ENCODE data around the gene ANK2.

ANK2 gene

DNA sequence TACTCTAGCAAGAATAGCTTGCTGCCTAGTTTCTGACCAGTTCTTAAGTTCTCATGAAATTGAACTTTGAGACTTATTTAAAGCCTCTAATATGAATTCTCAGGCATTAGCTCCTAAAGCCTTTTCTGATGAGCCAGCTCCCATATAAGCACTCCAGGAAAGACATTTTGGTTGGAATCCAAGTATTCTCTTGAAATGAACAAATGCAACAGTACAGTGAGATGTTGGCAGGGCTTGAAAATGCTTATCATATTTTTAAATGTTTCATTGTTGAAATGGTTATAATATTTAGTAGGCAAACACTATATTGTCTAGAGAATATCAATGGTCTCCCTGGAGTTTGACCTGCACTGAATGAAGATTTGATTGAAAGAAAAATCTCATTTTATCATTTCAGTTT, 240.3 kb downstream of the ANK2 start:
- Histone ChIP-seq H3K27ac (ENCODE audit: low read depth, low read length) (no peak overlapping the region), H3K9ac (ENCODE audit: low read depth in 1 of 2, low read length in 2 of 2) (no peak overlapping the region), H3K4me1 (ENCODE audit: control insufficient read depth in 1 of 2, insufficient read depth in 2 of 2, low read length in 2 of 2) (peaks cover 0 to 3% of the 10 kb centered on the region in 2 donors)

DNA sequence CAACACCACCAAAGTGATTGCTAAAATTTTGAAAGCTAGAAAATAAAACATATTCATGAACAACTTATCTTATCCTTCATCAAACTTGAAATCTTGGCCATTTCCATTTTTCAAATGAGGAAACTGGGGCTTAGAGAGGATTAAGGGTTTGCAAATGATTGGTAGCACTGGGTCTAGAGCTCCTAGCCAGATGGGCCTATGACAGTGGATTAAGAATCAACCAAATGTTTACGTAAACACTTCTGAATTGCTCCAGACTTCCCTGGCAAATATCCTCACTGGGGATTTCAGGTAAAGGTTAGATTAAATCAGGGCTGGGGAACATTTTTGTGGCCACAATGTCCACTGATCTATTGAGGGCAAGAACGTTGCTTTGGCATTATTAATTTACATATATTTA, 241.2 kb downstream of the ANK2 start:
- Histone ChIP-seq H3K27ac (ENCODE audit: low read depth, low read length) (no peak overlapping the region), H3K9me3 (ENCODE audit: control insufficient read depth in 1 of 2, low read length in 2 of 2) (no peaks in the 10 kb centered on the region), H3K9ac (ENCODE audit: low read depth in 1 of 2, low read length in 2 of 2) (no peak overlapping the region), H3K27me3 (ENCODE audit: control insufficient read depth in 1 of 2, insufficient read depth in 2 of 2, low read length in 2 of 2) (no peaks in the 10 kb centered on the region), H3K4me1 (ENCODE audit: control insufficient read depth in 1 of 2, insufficient read depth in 2 of 2, low read length in 2 of 2) (peaks cover 0 to 3% of the 10 kb centered on the region in 2 donors), H3K4me3 (ENCODE audit: low read depth in 1 of 2, low read length in 2 of 2) (no peak overlapping the region), H3K36me3 (ENCODE audit: control insufficient read depth in 1 of 2, insufficient read depth in 2 of 2, low read length in 2 of 2) (no peaks in the 10 kb centered on the region)

More for the DNA sequence above, 240.3 kb downstream of the ANK2 start:
- Histone ChIP-seq H3K4me3 (ENCODE audit: low read depth in 1 of 2, low read length in 2 of 2) (no peak overlapping the region), H3K27me3 (ENCODE audit: control insufficient read depth in 1 of 2, insufficient read depth in 2 of 2, low read length in 2 of 2) (no peaks in the 10 kb centered on the region), H3K36me3 (ENCODE audit: control insufficient read depth in 1 of 2, insufficient read depth in 2 of 2, low read length in 2 of 2) (no peaks in the 10 kb centered on the region), H3K9me3 (ENCODE audit: control insufficient read depth in 1 of 2, low read length in 2 of 2) (no peaks in the 10 kb centered on the region)

DNA sequence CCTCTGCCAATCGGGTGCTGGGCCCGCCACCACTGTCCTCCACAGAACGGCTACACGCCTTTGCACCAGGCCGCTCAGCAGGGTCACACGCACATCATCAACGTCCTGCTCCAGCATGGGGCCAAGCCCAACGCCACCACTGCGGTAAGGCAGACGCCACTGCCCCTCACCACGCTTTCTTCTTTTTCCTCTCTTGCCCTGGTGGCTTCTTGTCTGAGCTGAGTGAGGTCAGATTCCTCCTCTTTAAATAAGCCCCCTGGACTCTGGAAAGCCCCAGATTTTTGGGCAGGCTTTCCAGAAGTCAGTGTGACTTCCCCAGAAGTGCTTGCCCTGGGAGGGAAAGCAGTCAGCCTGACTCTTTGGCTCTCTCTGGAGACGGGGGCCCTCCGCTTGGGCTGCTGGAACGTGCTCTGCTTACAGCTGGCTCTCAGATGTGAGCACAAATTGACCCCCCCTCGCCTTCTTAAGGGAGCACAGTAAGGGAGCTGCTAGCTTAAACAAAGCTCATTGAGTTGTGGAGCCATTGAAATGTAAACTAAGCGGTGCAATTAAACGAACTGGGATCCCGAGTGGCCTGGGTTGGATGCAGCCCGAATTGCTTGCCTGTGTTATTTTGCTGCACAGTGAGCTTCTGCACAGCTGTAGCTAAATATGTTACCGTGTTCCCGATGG, 243.1 kb downstream of the ANK2 start:
- peak overlapping the region; percentile 0 to 17 for H3K4me3 ChIP-seq (ENCODE audit: low read depth in 1 of 2, low read length in 2 of 2)
- H3K27me3 ChIP-seq (ENCODE audit: control insufficient read depth in 1 of 2, insufficient read depth in 2 of 2, low read length in 2 of 2): no peaks in the 10 kb centered on the region
- peak overlapping the region; percentile 50 for H3K27ac ChIP-seq (ENCODE audit: low read depth, low read length)
- no peaks in the 10 kb centered on the region for H3K9me3 ChIP-seq (ENCODE audit: control insufficient read depth in 1 of 2, low read length in 2 of 2)
- H3K36me3 ChIP-seq (ENCODE audit: control insufficient read depth in 1 of 2, insufficient read depth in 2 of 2, low read length in 2 of 2): no peaks in the 10 kb centered on the region
- peaks cover 0 to 3% of the 10 kb centered on the region in 2 donors for H3K4me1 ChIP-seq (ENCODE audit: control insufficient read depth in 1 of 2, insufficient read depth in 2 of 2, low read length in 2 of 2)
- peak overlapping the region in 1 of 2 donors; percentile 20 for H3K9ac ChIP-seq (ENCODE audit: low read depth in 1 of 2, low read length in 2 of 2)

DNA sequence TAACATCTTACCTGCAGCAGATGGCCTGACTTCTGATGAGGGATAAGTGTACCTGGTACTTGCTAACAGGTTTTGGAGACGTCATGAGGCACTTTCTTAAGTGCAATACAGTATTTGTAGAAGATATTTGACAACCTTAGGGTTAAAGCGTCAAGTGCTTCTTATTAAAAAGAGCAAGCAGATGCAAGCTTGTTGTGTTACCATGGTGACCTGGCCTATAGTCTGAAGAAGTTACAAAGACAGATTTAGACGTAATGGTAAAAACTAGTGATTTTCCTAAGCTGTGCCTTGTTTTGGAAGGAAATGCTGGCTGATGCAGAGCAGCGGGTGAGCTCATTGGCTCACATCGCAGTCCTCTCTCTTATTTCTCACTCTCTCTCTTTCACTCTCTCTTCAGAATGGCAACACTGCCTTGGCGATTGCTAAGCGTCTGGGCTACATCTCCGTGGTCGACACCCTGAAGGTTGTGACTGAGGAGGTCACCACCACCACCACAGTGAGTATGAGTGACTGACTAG, 243.6 kb downstream of the ANK2 start:
- no peaks in the 10 kb centered on the region for H3K36me3 ChIP-seq (ENCODE audit: control insufficient read depth in 1 of 2, insufficient read depth in 2 of 2, low read length in 2 of 2)
- peak overlapping the region; percentile 0 to 17 for H3K4me3 ChIP-seq (ENCODE audit: low read depth in 1 of 2, low read length in 2 of 2)
- no peaks in the 10 kb centered on the region for H3K9me3 ChIP-seq (ENCODE audit: control insufficient read depth in 1 of 2, low read length in 2 of 2)
- peaks cover 0 to 3% of the 10 kb centered on the region in 2 donors for H3K4me1 ChIP-seq (ENCODE audit: control insufficient read depth in 1 of 2, insufficient read depth in 2 of 2, low read length in 2 of 2)
- H3K27ac ChIP-seq (ENCODE audit: low read depth, low read length): peak overlapping the region; percentile 52
- H3K9ac ChIP-seq (ENCODE audit: low read depth in 1 of 2, low read length in 2 of 2): peak overlapping the region in 1 of 2 donors; percentile 20
- no peaks in the 10 kb centered on the region for H3K27me3 ChIP-seq (ENCODE audit: control insufficient read depth in 1 of 2, insufficient read depth in 2 of 2, low read length in 2 of 2)

DNA sequence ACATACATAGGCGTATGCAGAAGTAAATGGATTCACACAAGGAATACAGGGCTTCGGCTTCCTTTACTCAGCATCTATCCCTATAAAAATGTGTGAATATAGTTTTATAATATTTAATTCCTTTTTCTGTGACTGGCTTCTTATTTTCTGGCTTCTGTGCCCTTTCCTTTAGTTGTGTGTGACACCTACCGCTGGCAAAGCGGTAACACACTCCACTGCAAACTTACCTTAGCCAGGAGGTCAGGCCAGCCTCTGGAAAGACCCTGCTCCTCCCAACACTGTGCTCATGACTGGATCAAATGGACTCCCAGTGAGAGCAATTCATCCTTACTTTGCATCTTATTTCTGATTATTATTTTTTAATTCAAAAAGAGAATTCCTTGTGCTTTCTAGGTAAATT, 244.2 kb downstream of the ANK2 start:
- H3K4me3 ChIP-seq (ENCODE audit: low read depth in 1 of 2, low read length in 2 of 2): peak overlapping the region; percentile 0 to 17
- H3K4me1 ChIP-seq (ENCODE audit: control insufficient read depth in 1 of 2, insufficient read depth in 2 of 2, low read length in 2 of 2): peaks cover 0 to 3% of the 10 kb centered on the region in 2 donors
- no peaks in the 10 kb centered on the region for H3K36me3 ChIP-seq (ENCODE audit: control insufficient read depth in 1 of 2, insufficient read depth in 2 of 2, low read length in 2 of 2)
- peak overlapping the region; percentile 52 for H3K27ac ChIP-seq (ENCODE audit: low read depth, low read length)
- peak overlapping the region in 1 of 2 donors; percentile 20 for H3K9ac ChIP-seq (ENCODE audit: low read depth in 1 of 2, low read length in 2 of 2)
- H3K9me3 ChIP-seq (ENCODE audit: control insufficient read depth in 1 of 2, low read length in 2 of 2): no peaks in the 10 kb centered on the region
- no peaks in the 10 kb centered on the region for H3K27me3 ChIP-seq (ENCODE audit: control insufficient read depth in 1 of 2, insufficient read depth in 2 of 2, low read length in 2 of 2)

DNA sequence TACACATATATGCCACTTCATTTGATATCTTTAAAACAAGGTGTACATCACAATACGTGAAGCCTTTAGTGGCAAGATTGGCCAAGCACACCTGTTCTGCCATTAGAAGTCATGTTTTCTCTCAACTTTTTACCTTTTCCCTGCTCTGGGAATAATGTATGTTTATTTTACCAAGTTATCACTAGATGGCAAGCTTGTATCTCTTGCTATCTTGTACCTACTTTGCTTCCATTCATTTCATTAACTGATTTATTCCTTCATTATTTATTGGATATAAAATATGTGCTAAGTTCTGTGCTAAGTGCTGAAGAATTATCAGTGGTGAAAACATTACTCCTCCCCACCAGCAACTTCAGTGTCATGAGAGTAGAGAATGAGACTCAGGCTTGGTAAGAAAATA, 245.5 kb downstream of the ANK2 start:
- H3K27me3 ChIP-seq (ENCODE audit: control insufficient read depth in 1 of 2, insufficient read depth in 2 of 2, low read length in 2 of 2): no peaks in the 10 kb centered on the region
- no peaks in the 10 kb centered on the region for H3K36me3 ChIP-seq (ENCODE audit: control insufficient read depth in 1 of 2, insufficient read depth in 2 of 2, low read length in 2 of 2)
- H3K27ac ChIP-seq (ENCODE audit: low read depth, low read length): no peak overlapping the region
- H3K4me3 ChIP-seq (ENCODE audit: low read depth in 1 of 2, low read length in 2 of 2): no peak overlapping the region
- peaks cover 0 to 3% of the 10 kb centered on the region in 2 donors for H3K4me1 ChIP-seq (ENCODE audit: control insufficient read depth in 1 of 2, insufficient read depth in 2 of 2, low read length in 2 of 2)
- no peak overlapping the region for H3K9ac ChIP-seq (ENCODE audit: low read depth in 1 of 2, low read length in 2 of 2)
- no peaks in the 10 kb centered on the region for H3K9me3 ChIP-seq (ENCODE audit: control insufficient read depth in 1 of 2, low read length in 2 of 2)

DNA sequence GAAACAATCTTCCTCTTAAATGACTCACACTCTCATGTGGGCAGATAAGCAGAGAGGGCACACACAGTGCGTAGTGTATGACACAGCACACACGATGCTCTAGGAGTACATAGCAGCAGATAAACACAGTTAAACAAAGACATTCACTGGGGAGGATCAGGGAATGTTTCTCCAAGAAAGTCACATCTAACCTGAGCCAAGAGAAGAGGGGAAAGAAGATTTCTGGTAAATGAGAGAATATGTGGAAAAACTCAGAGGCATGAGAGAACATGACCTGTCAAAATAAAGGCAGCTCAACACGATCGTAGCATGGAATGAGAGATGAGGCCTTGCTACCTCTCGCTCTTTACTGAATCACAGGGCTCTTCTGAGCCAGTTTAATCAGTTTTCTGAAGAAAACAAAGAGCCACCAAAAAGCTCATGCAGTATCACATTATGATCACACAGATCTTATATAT, 251.0 kb downstream of the ANK2 start:
- no peak overlapping the region for H3K27ac ChIP-seq (ENCODE audit: low read depth, low read length)
- H3K9me3 ChIP-seq (ENCODE audit: control insufficient read depth in 1 of 2, low read length in 2 of 2): no peaks in the 10 kb centered on the region
- H3K4me3 ChIP-seq (ENCODE audit: low read depth in 1 of 2, low read length in 2 of 2): no peak overlapping the region
- no peaks in the 10 kb centered on the region for H3K27me3 ChIP-seq (ENCODE audit: control insufficient read depth in 1 of 2, insufficient read depth in 2 of 2, low read length in 2 of 2)
- no peaks in the 10 kb centered on the region for H3K4me1 ChIP-seq (ENCODE audit: control insufficient read depth in 1 of 2, insufficient read depth in 2 of 2, low read length in 2 of 2)
- H3K36me3 ChIP-seq (ENCODE audit: control insufficient read depth in 1 of 2, insufficient read depth in 2 of 2, low read length in 2 of 2): no peaks in the 10 kb centered on the region
- H3K9ac ChIP-seq (ENCODE audit: low read depth in 1 of 2, low read length in 2 of 2): no peak overlapping the region

DNA sequence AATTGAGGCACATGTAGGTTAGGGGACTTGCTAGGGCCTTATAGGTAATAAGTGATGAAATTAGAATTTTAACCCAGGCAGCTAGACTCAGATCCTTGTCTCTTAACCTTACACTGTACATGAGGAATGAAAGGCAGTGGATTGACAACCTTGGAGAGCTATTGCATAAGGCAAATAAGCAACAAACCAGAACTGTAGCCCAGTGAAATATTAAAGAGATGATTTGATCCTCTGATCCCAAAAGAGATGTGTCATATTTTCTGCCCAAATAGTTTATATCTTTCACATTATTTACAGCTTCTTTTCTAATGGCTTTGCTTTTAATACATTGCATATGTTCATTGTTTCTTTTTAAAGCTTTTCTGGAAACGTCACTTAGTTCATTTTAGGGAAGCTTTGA, 252.6 kb downstream of the ANK2 start:
- Histone ChIP-seq H3K27ac (ENCODE audit: low read depth, low read length) (no peak overlapping the region), H3K9me3 (ENCODE audit: control insufficient read depth in 1 of 2, low read length in 2 of 2) (no peaks in the 10 kb centered on the region), H3K36me3 (ENCODE audit: control insufficient read depth in 1 of 2, insufficient read depth in 2 of 2, low read length in 2 of 2) (no peaks in the 10 kb centered on the region), H3K4me3 (ENCODE audit: low read depth in 1 of 2, low read length in 2 of 2) (no peak overlapping the region), H3K9ac (ENCODE audit: low read depth in 1 of 2, low read length in 2 of 2) (no peak overlapping the region), H3K27me3 (ENCODE audit: control insufficient read depth in 1 of 2, insufficient read depth in 2 of 2, low read length in 2 of 2) (no peaks in the 10 kb centered on the region), H3K4me1 (ENCODE audit: control insufficient read depth in 1 of 2, insufficient read depth in 2 of 2, low read length in 2 of 2) (no peaks in the 10 kb centered on the region)

DNA sequence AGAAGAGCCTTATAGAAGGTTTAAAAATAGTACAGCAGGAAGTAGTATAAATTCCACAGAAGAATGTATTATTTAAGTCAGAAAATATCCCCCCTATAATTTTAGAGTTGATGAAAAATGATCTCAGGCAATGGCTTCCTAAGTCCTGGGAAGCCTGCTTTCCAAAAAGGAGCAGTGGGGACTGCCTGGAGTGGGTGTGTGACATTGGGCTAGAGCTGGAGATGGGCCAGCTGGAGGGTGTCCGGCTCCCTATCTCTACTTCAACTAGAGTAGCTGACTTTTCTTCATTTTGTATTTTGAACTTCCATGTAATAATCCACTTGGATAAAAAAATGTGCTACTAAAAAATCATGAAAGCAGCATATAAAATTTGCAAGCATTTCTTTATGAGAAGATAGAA, 253.9 kb downstream of the ANK2 start:
- no peak overlapping the region for H3K27ac ChIP-seq (ENCODE audit: low read depth, low read length)
- H3K27me3 ChIP-seq (ENCODE audit: control insufficient read depth in 1 of 2, insufficient read depth in 2 of 2, low read length in 2 of 2): no peaks in the 10 kb centered on the region
- H3K9ac ChIP-seq (ENCODE audit: low read depth in 1 of 2, low read length in 2 of 2): no peak overlapping the region
- no peaks in the 10 kb centered on the region for H3K36me3 ChIP-seq (ENCODE audit: control insufficient read depth in 1 of 2, insufficient read depth in 2 of 2, low read length in 2 of 2)
- H3K9me3 ChIP-seq (ENCODE audit: control insufficient read depth in 1 of 2, low read length in 2 of 2): no peaks in the 10 kb centered on the region
- H3K4me3 ChIP-seq (ENCODE audit: low read depth in 1 of 2, low read length in 2 of 2): no peak overlapping the region
- H3K4me1 ChIP-seq (ENCODE audit: control insufficient read depth in 1 of 2, insufficient read depth in 2 of 2, low read length in 2 of 2): no peaks in the 10 kb centered on the region

DNA sequence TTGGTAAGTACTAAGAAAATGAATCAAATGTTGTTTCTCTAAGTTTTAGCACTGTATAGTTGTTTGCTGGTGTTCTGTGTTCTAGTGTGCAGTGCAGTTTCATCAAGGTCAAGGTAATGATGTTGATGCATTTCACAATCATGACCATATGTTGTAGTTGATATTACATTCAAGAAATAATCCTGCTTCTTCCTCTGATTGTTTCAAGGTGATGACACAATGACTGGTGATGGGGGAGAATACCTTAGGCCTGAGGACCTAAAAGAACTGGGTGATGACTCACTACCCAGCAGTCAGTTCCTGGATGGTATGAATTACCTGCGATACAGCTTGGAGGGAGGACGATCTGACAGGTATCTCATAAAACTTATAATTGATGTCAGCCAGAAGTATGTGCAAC, 261.6 kb downstream of the ANK2 start:
- Histone ChIP-seq H3K27ac (ENCODE audit: low read depth, low read length) (no peak overlapping the region), H3K9me3 (ENCODE audit: control insufficient read depth in 1 of 2, low read length in 2 of 2) (no peaks in the 10 kb centered on the region), H3K4me1 (ENCODE audit: control insufficient read depth in 1 of 2, insufficient read depth in 2 of 2, low read length in 2 of 2) (no peaks in the 10 kb centered on the region), H3K9ac (ENCODE audit: low read depth in 1 of 2, low read length in 2 of 2) (no peak overlapping the region), H3K4me3 (ENCODE audit: low read depth in 1 of 2, low read length in 2 of 2) (no peak overlapping the region), H3K27me3 (ENCODE audit: control insufficient read depth in 1 of 2, insufficient read depth in 2 of 2, low read length in 2 of 2) (no peaks in the 10 kb centered on the region), H3K36me3 (ENCODE audit: control insufficient read depth in 1 of 2, insufficient read depth in 2 of 2, low read length in 2 of 2) (no peaks in the 10 kb centered on the region)

All from duodenal mucosa (tissue), 2 donors.